Activated CD8-positive, alpha-beta T cell treated with anti-CD3 and anti-CD28 coated beads for 36 hours (primary cell): ENCODE measurements around the gene DUXA. TPM values are rescaled to one million over a fixed set of nuclear protein-coding genes. Genes with fewer than 3 reads are reported as not detected.
"Not testable (repeated sequence)": the region's sequence is repeated elsewhere in the genome, so short reads cannot be mapped to it uniquely, and the experiment has no call there.

ENCODE experiments used
- ATAC-seq: fragments of 200-7000 bp; cut with Tn5 transposase; one replicate; pipeline ENCODE4 v1.10.0; 2021; ENCODE audit warnings: mild to moderate bottlenecking, moderate library complexity
- CTCF ChIA-PET: fragments of 350-600 bp; sonication (Branson Sonifier 250); formaldehyde crosslinking; loops from one replicate; lab custom pipeline; 2021; ENCODE audit warnings: antibody characterized with exemption; lab: Charles Lee
- POLR2A ChIA-PET: fragments of 350-600 bp; sonication (Branson Sonifier 250); formaldehyde crosslinking; loops from one replicate; lab custom pipeline; 2021; ENCODE audit warnings: antibody characterized with exemption; lab: Charles Lee
- DNase-seq: peaks from one replicate; pipeline ENCODE4 v3.0.0-alpha.2; 2020
- H3K27ac Mint-ChIP-seq: one replicate; pipeline ENCODE4 v1.8.0; 2021; ENCODE audit warnings: mild to moderate bottlenecking, mixed read lengths
- H3K27me3 Mint-ChIP-seq: one replicate; pipeline ENCODE4 v1.8.0; 2021; ENCODE audit warnings: mixed read lengths
- H3K36me3 Mint-ChIP-seq: one replicate; pipeline ENCODE4 v1.8.0; 2021; ENCODE audit warnings: low read depth, mixed read lengths
- H3K4me1 Mint-ChIP-seq: one replicate; pipeline ENCODE4 v1.8.0; 2021; ENCODE audit warnings: low read depth, mixed read lengths
- H3K4me3 Mint-ChIP-seq: one replicate; pipeline ENCODE4 v1.8.0; 2021; ENCODE audit warnings: mild to moderate bottlenecking, moderate library complexity, mixed read lengths
- H3K9me3 Mint-ChIP-seq: one replicate; pipeline ENCODE4 v1.8.0; 2021; ENCODE audit warnings: mixed read lengths
- CTCF ChIP-seq: fragments of 200-600 bp; IDR thresholded peaks from one replicate; pipeline ENCODE4 v1.8.0; 2022; ENCODE audit warnings: antibody characterized with exemption, mild to moderate bottlenecking
- intact Hi-C: fragments of 100-400 bp; cut with micrococcal nuclease; formaldehyde crosslinking; loops from one replicate; pipeline ENCODE4 v1.10.0; 2022
- total RNA-seq, 2 experiments: library from RNA; stranded (reverse); gene quantifications; one replicate each; pipeline ENCODE4 v1.2.3, GENCODE V29; 2021

The DUXA gene
- not detected for total RNA-seq

GRCh38 chr19:57167385-57167784 is at the start of gene DUXA:
Gene DUXA, minus strand, starts transcription at chr19:57167485. Its CDS starts 42 bp downstream, at chr19:57167443.
- Mint-ChIP-seq H3K27ac (no peak within 1 kb of the TSS), H3K9me3 (peaks cover 6% of the 10 kb centered on the region), H3K27me3 (no peaks in the 10 kb centered on the region), H3K4me3 (no peak within 1 kb of the TSS), H3K4me1 (peaks cover 7% of the 10 kb centered on the region), H3K36me3 (peaks cover 6% of the 10 kb centered on the region)
- ATAC-seq (no peak), DNase-seq (no peak)
- POLR2A ChIA-PET, result no interaction called here
- CTCF ChIA-PET, result interaction anchor here (1.1 kb wide), 1 partner anchor 66 kb away, joined by 3 read pairs; no protein-coding TSS in a partner anchor
- intact Hi-C loops, result no loop called here
- no peak for TF ChIP-seq CTCF

GRCh38 chr19:57212109-57212508 is 44.8 kb upstream of the DUXA start:
- Mint-ChIP-seq H3K4me1 (no peaks in the 10 kb centered on the region), H3K27ac (no peak overlapping the region), H3K27me3 (no peaks in the 10 kb centered on the region), H3K4me3 (no peak overlapping the region), H3K9me3 (peaks cover 23% of the 10 kb centered on the region), H3K36me3 (peaks cover 74% of the 10 kb centered on the region)
- DNase-seq (no peak), ATAC-seq (no peak)
- ChIA-PET CTCF (no interaction called here), POLR2A (no interaction called here)
- no peak for TF ChIP-seq CTCF
- intact Hi-C loops, result no loop called here

GRCh38 chr19:57210381-57210780 is 43.1 kb upstream of the DUXA start:
- Mint-ChIP-seq H3K9me3 (peaks cover 17% of the 10 kb centered on the region), H3K4me3 (no peak overlapping the region), H3K4me1 (no peaks in the 10 kb centered on the region), H3K27me3 (no peaks in the 10 kb centered on the region), H3K36me3 (peaks cover 76% of the 10 kb centered on the region), H3K27ac (no peak overlapping the region)
- TF ChIP-seq CTCF, result no peak
- ATAC-seq (no peak), DNase-seq (no peak)
- intact Hi-C loops, result no loop called here
- ChIA-PET POLR2A (no interaction called here), CTCF (no interaction called here)

GRCh38 chr19:57202160-57202559 is 34.9 kb upstream of the DUXA start:
- no peak overlapping the region for H3K4me3 Mint-ChIP-seq
- POLR2A ChIA-PET, result interaction anchor here (1.4 kb wide), 1 partner anchor 10 kb away, joined by 3 read pairs; the partner anchor contains the start of gene ZNF264

GRCh38 chr19:57197874-57198273 is 30.6 kb upstream of the DUXA start:
- POLR2A ChIA-PET, H3K4me3 Mint-ChIP-seq, H3K27ac Mint-ChIP-seq, H3K9me3 Mint-ChIP-seq, ATAC-seq, intact Hi-C loops, DNase-seq, CTCF ChIA-PET, H3K27me3 Mint-ChIP-seq: not testable (repeated sequence)
- Mint-ChIP-seq H3K36me3 (peaks cover 88% of the 10 kb centered on the region), H3K4me1 (peaks cover 21% of the 10 kb centered on the region)

More at GRCh38 chr19:57202160-57202559, 34.9 kb upstream of the DUXA start:
- CTCF ChIA-PET, result no interaction called here
- peaks cover 81% of the 10 kb centered on the region for H3K36me3 Mint-ChIP-seq
- H3K4me1 Mint-ChIP-seq, result peaks cover 18% of the 10 kb centered on the region
- ATAC-seq (no peak), DNase-seq (no peak)
- no peak overlapping the region for H3K27ac Mint-ChIP-seq
- no peak for TF ChIP-seq CTCF
- no peaks in the 10 kb centered on the region for H3K27me3 Mint-ChIP-seq
- intact Hi-C loops, result no loop called here
- H3K9me3 Mint-ChIP-seq, result peaks cover 6% of the 10 kb centered on the region
